HS-5 (cell line): Measurements from ENCODE around the gene ROPN1B.
A peak's percentile ranks its signal among the peaks of the same experiment; 100 is the strongest.
"Not testable (repeated sequence)": the region's sequence is repeated elsewhere in the genome, so short reads cannot be mapped to it uniquely, and the experiment has no call there.

Experiments
- DNase-seq: peaks from one replicate; pipeline ENCODE4 v3.0.0-alpha.2; 2012; ENCODE audit warnings: low read depth

ROPN1B gene

GRCh38 chr3:125968701-125969592 is at the start of gene ROPN1B:
TSS of gene ROPN1B (plus strand) at chr3:125969178. CDS start at chr3:125972055, 2,877 bp downstream.
- not testable (repeated sequence) for DNase-seq

GRCh38 chr3:125920191-125920590 is 48.8 kb upstream of the ROPN1B start:
- not testable (repeated sequence) for DNase-seq

- DNase-seq: not testable (repeated sequence)
Measured at GRCh38 chr3:125920751-125921279, 48.2 kb upstream of the ROPN1B start.

- not testable (repeated sequence) for DNase-seq
Measured at GRCh38 chr3:125921712-125922111, 47.3 kb upstream of the ROPN1B start.

- peak; percentile 55 for DNase-seq
Measured at GRCh38 chr3:125923324-125924115, 45.5 kb upstream of the ROPN1B start.

- DNase-seq: not testable (repeated sequence)
Measured at GRCh38 chr3:125924276-125924675, 44.7 kb upstream of the ROPN1B start.

- DNase-seq: not testable (repeated sequence)
Measured at GRCh38 chr3:125925727-125926126, 43.3 kb upstream of the ROPN1B start.

- DNase-seq: not testable (repeated sequence)
Measured at GRCh38 chr3:125928771-125929545, 40.0 kb upstream of the ROPN1B start.

GRCh38 chr3:125929765-125930164 is 39.2 kb upstream of the ROPN1B start:
- DNase-seq: not testable (repeated sequence)

GRCh38 chr3:125931355-125931880 is 37.6 kb upstream of the ROPN1B start:
- not testable (repeated sequence) for DNase-seq

- DNase-seq: not testable (repeated sequence)
Measured at GRCh38 chr3:125933397-125934173, 35.4 kb upstream of the ROPN1B start.

- DNase-seq: not testable (repeated sequence)
Measured at GRCh38 chr3:125935252-125935874, 33.6 kb upstream of the ROPN1B start.

- not testable (repeated sequence) for DNase-seq
Measured at GRCh38 chr3:125936210-125936815, 32.7 kb upstream of the ROPN1B start.

GRCh38 chr3:125936891-125937290 is 32.1 kb upstream of the ROPN1B start:
- not testable (repeated sequence) for DNase-seq

- not testable (repeated sequence) for DNase-seq
Measured at GRCh38 chr3:125947806-125948205, 21.2 kb upstream of the ROPN1B start.

GRCh38 chr3:125948901-125949300 is 20.1 kb upstream of the ROPN1B start:
- not testable (repeated sequence) for DNase-seq

- DNase-seq: not testable (repeated sequence)
Measured at GRCh38 chr3:125951176-125951575, 17.8 kb upstream of the ROPN1B start.

GRCh38 chr3:125957020-125957419 is 12.0 kb upstream of the ROPN1B start:
- not testable (repeated sequence) for DNase-seq

- no peak for DNase-seq
Measured at GRCh38 chr3:125957674-125958510, 11.1 kb upstream of the ROPN1B start.
